SU-DHL-6 (cell line): ENCODE results near the gene HBB.

ENCODE experiments used
- H2AFZ ChIP-seq: fragments of 200-600 bp; sonication (generic); 2 replicates; pipeline ENCODE4 v1.6.1; 2014; ENCODE audit warnings: low read depth, mild to moderate bottlenecking, moderate library complexity, mixed read lengths, antibody characterized with exemption, low read length; ENCODE audit not compliant: severe bottlenecking
- H3F3A ChIP-seq: fragments of 200-600 bp; shearing (Covaris generic); 2 replicates; pipeline ENCODE4 v1.6.0; 2016; ENCODE audit warnings: antibody characterized with exemption, mild to moderate bottlenecking; ENCODE audit not compliant: insufficient read depth
- H3K27ac ChIP-seq: fragments of 200-600 bp; sonication (generic); 2 replicates; pipeline ENCODE4 v1.5.1; 2016; ENCODE audit warnings: low read depth, mild to moderate bottlenecking, low read length, moderate library complexity, mixed read lengths
- H3K27me3 ChIP-seq: fragments of 200-600 bp; sonication (generic), shearing (Covaris generic); 2 replicates; pipeline ENCODE4 v1.6.0; 2014; ENCODE audit warnings: mild to moderate bottlenecking, low read length
- H3K36me3 ChIP-seq: fragments of 200-600 bp; sonication (generic); 2 replicates; pipeline ENCODE4 v1.6.1; 2014; ENCODE audit warnings: mild to moderate bottlenecking, low read length, mixed read lengths
- H3K4me2 ChIP-seq: fragments of 300-600, 200-600 bp; shearing (Covaris generic), sonication (generic); 2 replicates; pipeline ENCODE4 v1.6.0; 2014; ENCODE audit warnings: low read length, low read depth, mild to moderate bottlenecking; ENCODE audit not compliant: poor library complexity, severe bottlenecking
- H3K4me3 ChIP-seq: fragments of 200-600 bp; sonication (generic); 2 replicates; pipeline ENCODE4 v1.5.1; 2014; ENCODE audit warnings: antibody characterized with exemption, low read length, mild to moderate bottlenecking, mixed read lengths; ENCODE audit not compliant: insufficient read depth, poor library complexity, severe bottlenecking
- H3K79me2 ChIP-seq: fragments of 200-600 bp; sonication (generic); 2 replicates; pipeline ENCODE4 v1.6.1; 2014; ENCODE audit warnings: mild to moderate bottlenecking, low read length, moderate library complexity; ENCODE audit not compliant: insufficient read depth
- H3K9ac ChIP-seq: fragments of 200-600 bp; sonication (generic); 2 replicates; pipeline ENCODE4 v1.7.0; 2014; ENCODE audit warnings: mild to moderate bottlenecking, low read length
- H3K9me2 ChIP-seq: fragments of 200-600 bp; sonication (generic); replicated peaks from 2 replicates; pipeline ENCODE4 v1.6.1; 2014; ENCODE audit warnings: low read length; ENCODE audit not compliant: insufficient read depth
- H3K9me3 ChIP-seq: fragments of 200-600 bp; sonication (generic); 2 replicates; pipeline ENCODE4 v1.6.1; 2014; ENCODE audit warnings: low read length, mixed read lengths; ENCODE audit not compliant: insufficient read depth
- H4K20me1 ChIP-seq: fragments of 200-600 bp; sonication (generic); 2 replicates; pipeline ENCODE4 v1.6.1; 2014; ENCODE audit warnings: low read depth, mild to moderate bottlenecking, antibody characterized with exemption, low read length, moderate library complexity, mixed read lengths
- CTCF ChIP-seq: fragments of 200-600 bp; sonication (generic); IDR thresholded peaks from one replicate; pipeline ENCODE4 v1.5.1; 2017; ENCODE audit warnings: antibody characterized with exemption, mild to moderate bottlenecking, low read length, moderate library complexity; ENCODE audit not compliant: insufficient read depth, poor library complexity, severe bottlenecking
- EZH2phosphoT487 ChIP-seq: fragments of 200-600 bp; sonication (generic), shearing (Covaris generic); conservative IDR thresholded peaks from 2 replicates; pipeline ENCODE4 v1.6.1; 2018; ENCODE audit warnings: mild to moderate bottlenecking, antibody characterized with exemption, low read length, moderate library complexity, mixed read lengths

HBB gene

GRCh38 chr11:5210376-5210885 is 16.4 kb downstream of the HBB start:
- H3K79me2 ChIP-seq, result no peaks in the 10 kb centered on the region
- no peaks in the 10 kb centered on the region for H3K9me3 ChIP-seq
- no peak overlapping the region for H3K9ac ChIP-seq
- TF ChIP-seq CTCF (no peak), EZH2phosphoT487 (no peak)
- no peak overlapping the region for H3K27ac ChIP-seq
- no peaks in the 10 kb centered on the region for H3K9me2 ChIP-seq
- no peaks in the 10 kb centered on the region for H4K20me1 ChIP-seq
- H3K36me3 ChIP-seq, result no peaks in the 10 kb centered on the region
- H3K4me2 ChIP-seq, result no peak overlapping the region
- H3K27me3 ChIP-seq, result no peaks in the 10 kb centered on the region
- H3F3A ChIP-seq, result no peaks in the 10 kb centered on the region
- H3K4me3 ChIP-seq, result no peak overlapping the region
- no peak overlapping the region for H2AFZ ChIP-seq

GRCh38 chr11:5204787-5205186 is 22.1 kb downstream of the HBB start:
- Histone ChIP-seq H3K4me2 (no peak overlapping the region), H3K9ac (no peak overlapping the region), H3K9me3 (no peaks in the 10 kb centered on the region), H3K9me2 (no peaks in the 10 kb centered on the region), H3K36me3 (no peaks in the 10 kb centered on the region), H3F3A (no peaks in the 10 kb centered on the region), H4K20me1 (no peaks in the 10 kb centered on the region), H3K27ac (no peak overlapping the region), H2AFZ (no peak overlapping the region), H3K4me3 (no peak overlapping the region), H3K27me3 (no peaks in the 10 kb centered on the region), H3K79me2 (no peaks in the 10 kb centered on the region)
- TF ChIP-seq EZH2phosphoT487, result no peak
- peak; percentile 26 for TF ChIP-seq CTCF

- no peak for TF ChIP-seq EZH2phosphoT487
- TF ChIP-seq CTCF, result no peak
- no peak overlapping the region for H2AFZ ChIP-seq
- no peaks in the 10 kb centered on the region for H3K79me2 ChIP-seq
These were observed 23.5 kb downstream of the HBB start for GRCh38 chr11:5203366-5203765.

GRCh38 chr11:5200582-5200981 is 26.3 kb downstream of the HBB start, which contains the start of gene OR51V1:
Gene OR51V1 (minus strand): TSS chr11:5200682. CDS start chr11:5200682, 0 bp downstream.
- no peaks in the 10 kb centered on the region for H3K9me3 ChIP-seq
- no peak for TF ChIP-seq CTCF
- no peak for TF ChIP-seq EZH2phosphoT487
- H3K27me3 ChIP-seq, result no peaks in the 10 kb centered on the region
- no peak within 1 kb of the TSS for H2AFZ ChIP-seq
- H3F3A ChIP-seq, result no peaks in the 10 kb centered on the region
- H3K9ac ChIP-seq, result no peak within 1 kb of the TSS
- H3K4me2 ChIP-seq, result no peak within 1 kb of the TSS
- H3K36me3 ChIP-seq, result no peaks in the 10 kb centered on the region
- no peak within 1 kb of the TSS for H3K4me3 ChIP-seq
- H4K20me1 ChIP-seq, result no peaks in the 10 kb centered on the region
- H3K9me2 ChIP-seq, result no peaks in the 10 kb centered on the region
- H3K27ac ChIP-seq, result no peak within 1 kb of the TSS
- no peaks in the 10 kb centered on the region for H3K79me2 ChIP-seq

More at GRCh38 chr11:5203366-5203765, 23.5 kb downstream of the HBB start:
- Histone ChIP-seq H3K9me2 (no peaks in the 10 kb centered on the region), H3K9ac (no peak overlapping the region), H3K9me3 (no peaks in the 10 kb centered on the region), H3K4me2 (no peak overlapping the region), H3K4me3 (no peak overlapping the region), H3K27ac (no peak overlapping the region), H3K27me3 (no peaks in the 10 kb centered on the region), H3K36me3 (no peaks in the 10 kb centered on the region), H4K20me1 (no peaks in the 10 kb centered on the region), H3F3A (no peaks in the 10 kb centered on the region)
